Smooth muscle cell (in vitro differentiated cells): ENCODE results near the gene MTIF2. TPM values are rescaled to one million over a fixed set of nuclear protein-coding genes. Genes with fewer than 3 reads are reported as not detected.
A peak's percentile ranks its signal among the peaks of the same experiment; 100 is the strongest.

Experiments used
- DNase-seq: peaks from one replicate; lab custom pipeline; 2025; ENCODE audit not compliant: unreplicated experiment; lab: John Stamatoyannopoulos, UW
- H2AFZ ChIP-seq: fragments of 200-600 bp; sonication (generic); 2 replicates; pipeline ENCODE4 v1.6.0; 2016; ENCODE audit warnings: antibody characterized with exemption, low read depth, mild to moderate bottlenecking
- H3F3A ChIP-seq: fragments of 200-600 bp; sonication (generic); 2 replicates; pipeline ENCODE4 v1.6.0; 2017; ENCODE audit warnings: antibody characterized with exemption, low read depth
- H3K27ac ChIP-seq: fragments of 200-600 bp; sonication (generic); 2 replicates; pipeline ENCODE4 v1.5.1; 2016; ENCODE audit warnings: low read depth, mild to moderate bottlenecking
- H3K27me3 ChIP-seq: fragments of 200-600 bp; sonication (generic); 2 replicates; pipeline ENCODE4 v1.6.1; 2016; ENCODE audit warnings: low read depth, mild to moderate bottlenecking
- H3K36me3 ChIP-seq: fragments of 200-600 bp; sonication (generic); 2 replicates; pipeline ENCODE4 v1.5.1; 2016; ENCODE audit warnings: low read depth
- H3K4me1 ChIP-seq: fragments of 200-600 bp; sonication (generic); 2 replicates; pipeline ENCODE4 v1.5.1; 2016; ENCODE audit warnings: low read depth
- H3K4me2 ChIP-seq: fragments of 200-600 bp; sonication (generic); 2 replicates; pipeline ENCODE4 v1.6.0; 2016; ENCODE audit warnings: mild to moderate bottlenecking
- H3K4me3 ChIP-seq: fragments of 200-600 bp; sonication (generic); 2 replicates; pipeline ENCODE4 v1.5.1; 2016; ENCODE audit warnings: mild to moderate bottlenecking
- H3K79me2 ChIP-seq: fragments of 200-600 bp; sonication (generic); 2 replicates; pipeline ENCODE4 v1.6.0; 2016; ENCODE audit warnings: low read depth, mild to moderate bottlenecking
- H3K9ac ChIP-seq: fragments of 200-600 bp; sonication (generic); 2 replicates; pipeline ENCODE4 v1.6.0; 2016; ENCODE audit warnings: low read depth
- H3K9me3 ChIP-seq: fragments of 200-600 bp; sonication (generic); replicated peaks from 2 replicates; pipeline ENCODE4 v1.5.1; 2016; ENCODE audit warnings: low read depth
- H4K20me1 ChIP-seq: fragments of 200-600 bp; sonication (generic); 2 replicates; pipeline ENCODE4 v1.6.0; 2016; ENCODE audit warnings: low read depth
- WGBS: methylation state at CpG from one replicate; pipeline ENCODE4 v1.1.7; 2016; ENCODE audit warnings: low lambda C conversion rate; 5-methylcytosine and 5-hydroxymethylcytosine counted together
- polyA plus RNA-seq: library from polyadenylated mRNA; unstranded; fragments of >200 nt; fragmentation: Nextera tagmentation; extraction: Ambion mirVana; gene quantifications from 2 replicates; pipeline ENCODE4 v1.2.1, GENCODE V29; 2016
- total RNA-seq: library from RNA; depleted of rRNA; stranded (reverse); fragments of >200 nt; gene quantifications from 2 replicates; pipeline ENCODE4 v1.2.3, GENCODE V29; 2014
- TF ChIP-seq, protein P1 (sequence below): fragments of 200-600 bp; sonication (generic); IDR thresholded peaks from 2 replicates; pipeline ENCODE4 v1.5.1; 2017; ENCODE audit warnings: borderline replicate concordance, mild to moderate bottlenecking, antibody characterized with exemption; ENCODE audit not compliant: insufficient read depth, poor library complexity, severe bottlenecking

The MTIF2 gene
- total and polyA plus RNA-seq, 2 experiments from 2014 or later: 11.6 to 22.7 TPM

DNA sequence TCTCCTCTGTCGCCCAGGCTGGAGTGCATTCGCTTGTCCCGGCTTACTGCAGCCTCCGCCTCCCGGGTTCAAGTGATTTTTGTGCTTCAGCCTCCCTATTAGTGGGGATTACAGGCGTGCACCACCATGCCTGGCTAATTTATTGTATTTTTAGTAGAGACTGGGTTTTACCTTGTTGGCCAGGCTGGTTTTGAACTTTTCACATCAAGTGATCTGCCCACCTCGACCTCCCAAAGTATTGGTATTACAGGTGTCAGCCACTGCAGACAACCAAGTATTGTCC is 35.4 kb downstream of the MTIF2 start:
- H3F3A ChIP-seq: peaks cover 47% of the 10 kb centered on the region
- DNase-seq: no peak
- no peaks in the 10 kb centered on the region for H3K27me3 ChIP-seq
- H3K4me3 ChIP-seq: peak overlapping the region; percentile 79
- H3K27ac ChIP-seq: peak overlapping the region; percentile 99
- H3K9ac ChIP-seq: peak overlapping the region; percentile 99
- peak overlapping the region; percentile 98 for H3K4me2 ChIP-seq
- peaks cover 28% of the 10 kb centered on the region for H4K20me1 ChIP-seq
- peaks cover 46% of the 10 kb centered on the region for H3K79me2 ChIP-seq
- no peak overlapping the region for H2AFZ ChIP-seq
- TF ChIP-seq, protein P1, sequence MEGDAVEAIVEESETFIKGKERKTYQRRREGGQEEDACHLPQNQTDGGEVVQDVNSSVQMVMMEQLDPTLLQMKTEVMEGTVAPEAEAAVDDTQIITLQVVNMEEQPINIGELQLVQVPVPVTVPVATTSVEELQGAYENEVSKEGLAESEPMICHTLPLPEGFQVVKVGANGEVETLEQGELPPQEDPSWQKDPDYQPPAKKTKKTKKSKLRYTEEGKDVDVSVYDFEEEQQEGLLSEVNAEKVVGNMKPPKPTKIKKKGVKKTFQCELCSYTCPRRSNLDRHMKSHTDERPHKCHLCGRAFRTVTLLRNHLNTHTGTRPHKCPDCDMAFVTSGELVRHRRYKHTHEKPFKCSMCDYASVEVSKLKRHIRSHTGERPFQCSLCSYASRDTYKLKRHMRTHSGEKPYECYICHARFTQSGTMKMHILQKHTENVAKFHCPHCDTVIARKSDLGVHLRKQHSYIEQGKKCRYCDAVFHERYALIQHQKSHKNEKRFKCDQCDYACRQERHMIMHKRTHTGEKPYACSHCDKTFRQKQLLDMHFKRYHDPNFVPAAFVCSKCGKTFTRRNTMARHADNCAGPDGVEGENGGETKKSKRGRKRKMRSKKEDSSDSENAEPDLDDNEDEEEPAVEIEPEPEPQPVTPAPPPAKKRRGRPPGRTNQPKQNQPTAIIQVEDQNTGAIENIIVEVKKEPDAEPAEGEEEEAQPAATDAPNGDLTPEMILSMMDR: no peak
- H3K4me1 ChIP-seq: peaks cover 19% of the 10 kb centered on the region
- WGBS: 71% methylated on average over 7 of the region's 7 CpGs
- H3K36me3 ChIP-seq: peaks cover 19% of the 10 kb centered on the region
- H3K9me3 ChIP-seq: no peaks in the 10 kb centered on the region

DNA sequence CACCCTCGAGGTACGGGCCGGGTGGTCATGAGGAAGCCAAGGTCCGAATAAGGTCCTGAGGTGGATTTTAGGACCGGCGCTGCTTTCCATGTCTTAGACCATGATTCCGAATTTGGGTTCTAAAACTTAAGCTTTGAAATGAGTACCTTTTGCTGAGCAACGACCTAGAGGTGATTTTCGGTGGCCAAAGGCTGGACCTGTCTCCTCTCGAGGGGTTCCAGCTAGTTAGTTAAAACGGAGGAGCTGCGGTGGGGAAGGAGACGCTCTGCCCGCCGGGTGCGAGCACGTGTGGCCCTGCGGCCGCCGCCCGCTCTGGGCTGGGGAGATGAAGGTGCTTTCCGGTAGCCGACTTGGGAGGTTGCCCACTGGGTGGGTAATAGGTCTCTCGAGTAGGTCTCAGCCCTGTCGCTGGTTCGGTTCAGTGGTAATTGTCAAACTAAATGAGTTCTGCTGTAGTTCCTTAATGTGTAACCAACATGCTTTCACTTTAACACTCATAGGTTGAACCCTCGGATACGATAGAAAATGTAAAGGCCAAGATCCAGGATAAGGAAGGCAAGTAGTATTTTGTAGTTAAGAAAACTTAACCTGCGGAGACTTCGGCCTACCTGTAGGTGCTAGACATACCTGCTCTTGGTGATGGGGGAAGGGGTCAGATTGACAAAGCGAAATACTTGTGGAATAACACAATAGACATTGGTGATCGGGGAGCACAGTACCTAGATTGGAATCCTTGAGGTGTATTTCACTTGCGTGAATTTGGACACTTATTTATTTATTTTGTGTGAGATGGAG is 36.0 kb downstream of the MTIF2 start:
- peaks cover 28% of the 10 kb centered on the region for H4K20me1 ChIP-seq
- no peak for DNase-seq
- H3K4me3 ChIP-seq: peak overlapping the region; percentile 79
- H3F3A ChIP-seq: peaks cover 45% of the 10 kb centered on the region
- H3K9me3 ChIP-seq: no peaks in the 10 kb centered on the region
- peak overlapping the region; percentile 99 for H3K9ac ChIP-seq
- no peaks in the 10 kb centered on the region for H3K27me3 ChIP-seq
- peak overlapping the region; percentile 98 for H3K4me2 ChIP-seq
- peak overlapping the region; percentile 97 for H2AFZ ChIP-seq
- WGBS: 3% methylated on average over 33 of the region's 33 CpGs
- TF ChIP-seq, protein P1: no peak
- peak overlapping the region; percentile 99 for H3K27ac ChIP-seq
- peaks cover 51% of the 10 kb centered on the region for H3K79me2 ChIP-seq
- H3K36me3 ChIP-seq: peaks cover 19% of the 10 kb centered on the region
- peaks cover 19% of the 10 kb centered on the region for H3K4me1 ChIP-seq

DNA sequence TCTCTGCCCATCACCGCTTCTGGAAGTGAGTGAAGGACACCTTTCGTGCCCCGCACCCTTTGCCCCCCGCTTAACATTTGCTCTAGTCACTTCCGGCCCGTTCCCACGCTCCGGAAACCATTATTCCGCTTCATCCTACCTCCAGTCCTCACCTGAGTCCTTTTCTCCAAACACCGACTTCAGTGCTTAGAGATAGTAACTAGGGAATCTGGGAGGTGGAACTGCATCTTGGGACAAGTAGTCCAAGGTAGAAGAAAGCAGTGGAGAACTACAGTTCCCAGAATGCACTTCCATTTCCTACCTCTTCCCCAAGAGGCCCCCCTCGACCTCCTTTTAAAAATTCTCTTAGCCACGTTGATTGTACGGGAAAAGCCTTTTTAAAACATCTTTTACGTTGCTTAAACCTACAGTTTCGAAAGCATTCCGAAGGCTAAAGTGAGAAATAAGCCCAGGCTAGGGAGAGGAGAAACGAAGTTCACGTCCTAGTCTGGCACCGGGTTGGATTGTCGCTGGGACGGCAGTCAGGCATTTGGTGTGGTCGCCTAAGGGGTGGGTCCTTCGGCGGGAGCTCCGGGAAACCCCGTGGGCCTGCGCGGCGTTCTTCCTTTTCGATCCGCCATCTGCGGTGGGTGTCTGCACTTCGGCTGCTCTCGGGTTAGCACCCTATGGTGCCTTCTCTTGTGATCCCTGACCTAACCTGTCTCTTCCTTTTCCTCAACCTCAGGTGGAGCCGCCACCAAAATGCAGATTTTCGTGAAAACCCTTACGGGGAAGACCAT is 36.8 kb downstream of the MTIF2 start, which contains the start of the genes CLHC1 and RPS27A:
CLHC1 (minus strand) TSS at position 210 of the 779 bp plus-strand sequence. CDS start 9,882 bp downstream, outside the sequence.
RPS27A (plus strand) TSS at position 605 of the 779 bp plus-strand sequence; CDS start at position 742, 137 bp downstream.
- H3K79me2 ChIP-seq: peaks cover 59% of the 10 kb centered on the region
- under 1% methylated on average over 37 of the region's 37 CpGs for WGBS

More for the DNA sequence above, 36.8 kb downstream of the MTIF2 start, which contains the start of the genes CLHC1 and RPS27A:
- Histone ChIP-seq H3K36me3 (peaks cover 19% of the 10 kb centered on the region), H3K9me3 (no peaks in the 10 kb centered on the region), H3F3A (peaks cover 37% of the 10 kb centered on the region), H3K4me2 (peak within 1 kb of the TSS; percentile 98), H3K4me3 (peak within 1 kb of the TSS; percentile 79), H3K4me1 (peaks cover 19% of the 10 kb centered on the region), H3K27ac (peak within 1 kb of the TSS; percentile 99), H4K20me1 (peaks cover 28% of the 10 kb centered on the region), H3K27me3 (no peaks in the 10 kb centered on the region), H3K9ac (peak within 1 kb of the TSS; percentile 99), H2AFZ (peak within 1 kb of the TSS; percentile 97)
- DNase-seq: peak; percentile 64
- TF ChIP-seq, protein P1: no peak
